ENCODE data around the gene CCDC192.
"Not testable (repeated sequence)": the region's sequence is repeated elsewhere in the genome, so short reads cannot be mapped to it uniquely, and the experiment has no call there.

Gene CCDC192

GRCh38 chr5:127702926-127703561 is at the start of gene CCDC192:
CCDC192 (plus strand) TSS chr5:127703391; CDS start chr5:127703446, 55 bp downstream.
- Mint-ChIP-seq H3K36me3 (ENCODE audit: low read depth) (no peaks in the 10 kb centered on the region), H3K4me3 (no peak within 1 kb of the TSS), H3K4me1 (ENCODE audit: low read depth) (peaks cover 1% of the 10 kb centered on the region), H3K9me3 (no peaks in the 10 kb centered on the region), H3K27me3 (peaks cover 16% of the 10 kb centered on the region), H3K27ac (no peak within 1 kb of the TSS)
- no peak for DNase-seq

GRCh38 chr5:127656825-127657224 is 46.4 kb upstream of the CCDC192 start:
- Mint-ChIP-seq H3K36me3 (ENCODE audit: low read depth) (no peaks in the 10 kb centered on the region), H3K27ac (no peak overlapping the region), H3K9me3 (no peaks in the 10 kb centered on the region), H3K27me3 (peaks cover 7% of the 10 kb centered on the region), H3K4me1 (ENCODE audit: low read depth) (no peaks in the 10 kb centered on the region), H3K4me3 (no peak overlapping the region)
- no peak for DNase-seq

- Mint-ChIP-seq H3K9me3 (no peaks in the 10 kb centered on the region), H3K27ac (no peak overlapping the region), H3K27me3 (peaks cover 4% of the 10 kb centered on the region), H3K36me3 (ENCODE audit: low read depth) (no peaks in the 10 kb centered on the region), H3K4me3 (no peak overlapping the region), H3K4me1 (ENCODE audit: low read depth) (no peaks in the 10 kb centered on the region)
- no peak for DNase-seq
Measured at GRCh38 chr5:127660047-127660733, 43.0 kb upstream of the CCDC192 start.

- no peak overlapping the region for H3K27ac Mint-ChIP-seq
- H3K4me3 Mint-ChIP-seq, result no peak overlapping the region
- H3K9me3 Mint-ChIP-seq, result no peaks in the 10 kb centered on the region
- H3K4me1 Mint-ChIP-seq (ENCODE audit: low read depth), result no peaks in the 10 kb centered on the region
- no peak for DNase-seq
- H3K36me3 Mint-ChIP-seq (ENCODE audit: low read depth), result no peaks in the 10 kb centered on the region
- no peaks in the 10 kb centered on the region for H3K27me3 Mint-ChIP-seq
Measured at GRCh38 chr5:127664093-127664492, 39.1 kb upstream of the CCDC192 start.

GRCh38 chr5:127665641-127666040 is 37.5 kb upstream of the CCDC192 start:
- DNase-seq, result no peak
- Mint-ChIP-seq H3K4me1 (ENCODE audit: low read depth) (no peaks in the 10 kb centered on the region), H3K27ac (no peak overlapping the region), H3K9me3 (no peaks in the 10 kb centered on the region), H3K4me3 (no peak overlapping the region), H3K27me3 (no peaks in the 10 kb centered on the region), H3K36me3 (ENCODE audit: low read depth) (no peaks in the 10 kb centered on the region)

- no peak for DNase-seq
- Mint-ChIP-seq H3K4me3 (no peak overlapping the region), H3K9me3 (no peaks in the 10 kb centered on the region), H3K27me3 (no peaks in the 10 kb centered on the region), H3K36me3 (ENCODE audit: low read depth) (no peaks in the 10 kb centered on the region), H3K4me1 (ENCODE audit: low read depth) (no peaks in the 10 kb centered on the region), H3K27ac (no peak overlapping the region)
Measured at GRCh38 chr5:127666043-127666716, 37.0 kb upstream of the CCDC192 start.

- no peak for DNase-seq
- Mint-ChIP-seq H3K27ac (no peak overlapping the region), H3K4me3 (no peak overlapping the region), H3K27me3 (no peaks in the 10 kb centered on the region), H3K9me3 (no peaks in the 10 kb centered on the region), H3K36me3 (ENCODE audit: low read depth) (no peaks in the 10 kb centered on the region), H3K4me1 (ENCODE audit: low read depth) (no peaks in the 10 kb centered on the region)
Measured at GRCh38 chr5:127667926-127668325, 35.3 kb upstream of the CCDC192 start.

- no peak for DNase-seq
- no peak overlapping the region for H3K4me3 Mint-ChIP-seq
- no peaks in the 10 kb centered on the region for H3K4me1 Mint-ChIP-seq (ENCODE audit: low read depth)
- H3K27me3 Mint-ChIP-seq, result no peaks in the 10 kb centered on the region
- no peaks in the 10 kb centered on the region for H3K36me3 Mint-ChIP-seq (ENCODE audit: low read depth)
- no peak overlapping the region for H3K27ac Mint-ChIP-seq
- H3K9me3 Mint-ChIP-seq, result no peaks in the 10 kb centered on the region
Measured at GRCh38 chr5:127671218-127671617, 32.0 kb upstream of the CCDC192 start.

GRCh38 chr5:127673117-127673800 is 29.9 kb upstream of the CCDC192 start:
- H3K9me3 Mint-ChIP-seq, result no peaks in the 10 kb centered on the region
- H3K4me3 Mint-ChIP-seq, result no peak overlapping the region
- H3K4me1 Mint-ChIP-seq (ENCODE audit: low read depth), result no peaks in the 10 kb centered on the region
- H3K27ac Mint-ChIP-seq, result no peak overlapping the region
- no peaks in the 10 kb centered on the region for H3K27me3 Mint-ChIP-seq
- no peak for DNase-seq
- no peaks in the 10 kb centered on the region for H3K36me3 Mint-ChIP-seq (ENCODE audit: low read depth)

GRCh38 chr5:127676951-127677350 is 26.2 kb upstream of the CCDC192 start:
- not testable (repeated sequence) for H3K36me3 Mint-ChIP-seq (ENCODE audit: low read depth); H3K27me3 Mint-ChIP-seq; DNase-seq; H3K4me1 Mint-ChIP-seq (ENCODE audit: low read depth); H3K27ac Mint-ChIP-seq; H3K4me3 Mint-ChIP-seq; H3K9me3 Mint-ChIP-seq

GRCh38 chr5:127679691-127680330 is 23.4 kb upstream of the CCDC192 start:
- not testable (repeated sequence) for DNase-seq; H3K4me3 Mint-ChIP-seq; H3K36me3 Mint-ChIP-seq (ENCODE audit: low read depth); H3K9me3 Mint-ChIP-seq; H3K27me3 Mint-ChIP-seq; H3K4me1 Mint-ChIP-seq (ENCODE audit: low read depth); H3K27ac Mint-ChIP-seq

- Mint-ChIP-seq H3K27me3 (no peaks in the 10 kb centered on the region), H3K9me3 (no peaks in the 10 kb centered on the region), H3K36me3 (ENCODE audit: low read depth) (no peaks in the 10 kb centered on the region), H3K27ac (no peak overlapping the region), H3K4me1 (ENCODE audit: low read depth) (no peaks in the 10 kb centered on the region), H3K4me3 (no peak overlapping the region)
- no peak for DNase-seq
Measured at GRCh38 chr5:127680595-127680994, 22.6 kb upstream of the CCDC192 start.

- no peak for DNase-seq
- Mint-ChIP-seq H3K27me3 (no peaks in the 10 kb centered on the region), H3K4me1 (ENCODE audit: low read depth) (no peaks in the 10 kb centered on the region), H3K36me3 (ENCODE audit: low read depth) (no peaks in the 10 kb centered on the region), H3K27ac (no peak overlapping the region), H3K4me3 (no peak overlapping the region), H3K9me3 (no peaks in the 10 kb centered on the region)
Measured at GRCh38 chr5:127683008-127683407, 20.2 kb upstream of the CCDC192 start.

GRCh38 chr5:127684726-127685467 is 18.3 kb upstream of the CCDC192 start:
- no peaks in the 10 kb centered on the region for H3K36me3 Mint-ChIP-seq (ENCODE audit: low read depth)
- no peak overlapping the region for H3K4me3 Mint-ChIP-seq
- no peaks in the 10 kb centered on the region for H3K4me1 Mint-ChIP-seq (ENCODE audit: low read depth)
- DNase-seq, result no peak
- H3K9me3 Mint-ChIP-seq, result no peaks in the 10 kb centered on the region
- no peaks in the 10 kb centered on the region for H3K27me3 Mint-ChIP-seq
- H3K27ac Mint-ChIP-seq, result no peak overlapping the region

All from activated T-cell treated with anti-CD3 and anti-CD28 coated beads, Interleukin-2, amount 50 U/mL, for 24 hours (primary cell).